WTC11 (cell line): ENCODE measurements around the gene KIAA1143. TPM values are rescaled to one million over a fixed set of nuclear protein-coding genes. Genes with fewer than 3 reads are reported as not detected.

ENCODE experiments used
- CREM ChIP-seq: sonication (generic); formaldehyde crosslinking; IDR thresholded peaks from 2 replicates; pipeline ENCODE4 v1.8.1; 2022; ENCODE audit warnings: mild to moderate bottlenecking, missing genetic modification reagents, moderate library complexity
- ELF4 ChIP-seq: sonication (generic); formaldehyde crosslinking; IDR thresholded peaks from 2 replicates; pipeline ENCODE4 v1.8.1; 2022; ENCODE audit warnings: low read depth, mild to moderate bottlenecking, moderate library complexity, missing genetic modification reagents
- ETV6 ChIP-seq: sonication (generic); formaldehyde crosslinking; IDR thresholded peaks from 2 replicates; pipeline ENCODE4 v1.8.1; 2022; ENCODE audit warnings: mild to moderate bottlenecking, missing genetic modification reagents
- IRF2 ChIP-seq: sonication (generic); formaldehyde crosslinking; IDR thresholded peaks from 2 replicates; pipeline ENCODE4 v1.8.0; 2022; ENCODE audit warnings: low read depth, missing genetic modification reagents, borderline replicate concordance
- JUN ChIP-seq: sonication (generic); formaldehyde crosslinking; IDR thresholded peaks from 2 replicates; pipeline ENCODE4 v1.8.0; 2023; ENCODE audit warnings: mild to moderate bottlenecking, missing genetic modification reagents
- KAT7 ChIP-seq: sonication (generic); formaldehyde crosslinking; IDR thresholded peaks from 2 replicates; pipeline ENCODE4 v1.8.1; 2023; ENCODE audit warnings: missing genetic modification reagents, mild to moderate bottlenecking, borderline replicate concordance
- NR2C2 ChIP-seq: sonication (generic); formaldehyde crosslinking; IDR thresholded peaks from 2 replicates; pipeline ENCODE4 v1.8.0; 2022; ENCODE audit warnings: mild to moderate bottlenecking, missing genetic modification reagents
- SMAD4 ChIP-seq: sonication (generic); formaldehyde crosslinking; IDR thresholded peaks from 2 replicates; pipeline ENCODE4 v1.8.0; 2022; ENCODE audit warnings: mild to moderate bottlenecking, missing genetic modification reagents
- SOX15 ChIP-seq: fragments of 250-450 bp; sonication (Bioruptor Pico); IDR thresholded peaks from 2 replicates; pipeline ENCODE4 v1.9.0; 2021; ENCODE audit warnings: mild to moderate bottlenecking
- TEAD4 ChIP-seq: sonication (generic); formaldehyde crosslinking; IDR thresholded peaks from 2 replicates; pipeline ENCODE4 v1.8.0; 2022; ENCODE audit warnings: mild to moderate bottlenecking, missing genetic modification reagents
- ZBTB21 ChIP-seq: sonication (generic); formaldehyde crosslinking; IDR thresholded peaks from 2 replicates; pipeline ENCODE4 v1.8.1; 2023; ENCODE audit warnings: mild to moderate bottlenecking, missing genetic modification reagents, borderline replicate concordance
- ZNF232 ChIP-seq: sonication (generic); formaldehyde crosslinking; IDR thresholded peaks from 2 replicates; pipeline ENCODE4 v1.8.0; 2022; ENCODE audit warnings: mild to moderate bottlenecking, missing genetic modification reagents
- ZNF396 ChIP-seq: fragments of 250-450 bp; sonication (Bioruptor Pico); IDR thresholded peaks from 2 replicates; pipeline ENCODE4 v1.8.0; 2021; ENCODE audit warnings: mild to moderate bottlenecking, moderate library complexity, borderline replicate concordance
- total RNA-seq: library from RNA; stranded (reverse); gene quantifications from 3 replicates; pipeline ENCODE4 v1.2.3, GENCODE V29; 2021
- TF ChIP-seq, protein P1 (sequence below): fragments of 200-600 bp; IDR thresholded peaks from 2 replicates; pipeline ENCODE4 v1.8.0; 2022; ENCODE audit warnings: antibody characterized with exemption
- TF ChIP-seq, protein P2 (sequence below): sonication (generic); formaldehyde crosslinking; IDR thresholded peaks from 2 replicates; pipeline ENCODE4 v1.8.0; 2023; ENCODE audit warnings: missing genetic modification reagents, mild to moderate bottlenecking, borderline replicate concordance
- TF ChIP-seq, protein P3 (sequence below): sonication (generic); formaldehyde crosslinking; conservative IDR thresholded peaks from 2 replicates; pipeline ENCODE4 v1.8.1; 2022; ENCODE audit warnings: mild to moderate bottlenecking, missing genetic modification reagents
- TF ChIP-seq, protein P4 (sequence below): sonication (generic); formaldehyde crosslinking; IDR thresholded peaks from 2 replicates; pipeline ENCODE4 v1.8.0; 2023; ENCODE audit warnings: missing genetic modification reagents
- TF ChIP-seq, protein P5 (sequence below): sonication (generic); formaldehyde crosslinking; IDR thresholded peaks from 2 replicates; pipeline ENCODE4 v1.8.1; 2022; ENCODE audit warnings: mild to moderate bottlenecking, moderate library complexity, missing genetic modification reagents
- TF ChIP-seq, protein P6 (sequence below): sonication (generic); formaldehyde crosslinking; IDR thresholded peaks from 2 replicates; pipeline ENCODE4 v1.8.0; 2023; ENCODE audit warnings: mild to moderate bottlenecking, missing genetic modification reagents
- TF ChIP-seq, protein P7 (sequence below): fragments of 250-450 bp; sonication (Bioruptor Pico); IDR thresholded peaks from 2 replicates; pipeline ENCODE4 v1.8.0; 2021; ENCODE audit warnings: mild to moderate bottlenecking
- TF ChIP-seq, protein P8 (sequence below): sonication (generic); formaldehyde crosslinking; IDR thresholded peaks from 2 replicates; pipeline ENCODE4 v1.8.0; 2022; ENCODE audit warnings: mild to moderate bottlenecking, missing genetic modification reagents
- TF ChIP-seq, protein P9 (sequence below): fragments of 250-450 bp; sonication (Bioruptor Pico); IDR thresholded peaks from 2 replicates; pipeline ENCODE4 v1.9.0; 2021; ENCODE audit warnings: moderate library complexity, mild to moderate bottlenecking, inconsistent platforms, borderline replicate concordance

The KIAA1143 gene
- total RNA-seq, 1 experiment from 2014 or later = 55.6 TPM

DNA sequence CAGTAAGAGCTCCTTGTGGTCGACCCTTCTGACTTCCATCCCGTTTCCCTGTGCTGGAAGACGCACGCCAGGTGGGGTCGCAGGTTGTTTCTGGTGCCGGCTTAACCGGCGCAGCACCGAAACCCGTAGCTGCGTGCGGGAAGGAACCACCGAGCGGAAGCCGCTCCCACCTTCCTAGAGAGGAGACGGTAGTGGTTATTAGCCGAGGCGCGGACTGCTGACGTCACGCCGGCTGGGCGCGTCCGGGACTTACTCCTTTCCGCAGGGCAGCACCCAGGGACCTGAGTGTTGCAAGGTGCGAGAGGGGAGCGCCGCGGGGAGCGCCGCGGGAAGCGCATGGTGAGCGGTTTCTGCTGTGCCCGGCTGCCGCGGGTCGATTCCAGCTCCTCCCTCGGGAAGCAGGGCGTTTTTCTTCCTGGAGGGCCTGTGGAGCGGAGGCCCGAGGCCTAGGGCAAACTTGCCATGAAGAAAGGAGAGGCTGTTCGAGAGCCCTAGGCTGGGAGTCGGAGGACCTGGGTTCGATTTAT lies 32.0 kb downstream of the KIAA1143 start, which contains the start of gene ZNF501 (continued):
- TF ChIP-seq ELF4 (no peak), ZNF232 (CRISPR knock-in tag) (no peak), ZBTB21 (CRISPR knock-in tag) (no peak), KAT7 (CRISPR knock-in tag) (peak; percentile 83; the same call in 1 of the 2 replicates), TEAD4 (CRISPR knock-in tag) (0 out of 2 replicates have a peak, but pooled peaks have one; percentile 54), CREM (CRISPR knock-in tag) (peak; percentile 99), JUN (CRISPR knock-in tag) (no peak), SOX15 (CRISPR knock-in tag) (no peak), IRF2 (CRISPR knock-in tag) (0 out of 2 replicates have a peak, but pooled peaks have one; percentile 42), SMAD4 (peak; percentile 73), NR2C2 (CRISPR knock-in tag) (no peak), ZNF396 (no peak), ETV6 (CRISPR knock-in tag) (peak; percentile 92)
- TF ChIP-seq, protein P1, sequence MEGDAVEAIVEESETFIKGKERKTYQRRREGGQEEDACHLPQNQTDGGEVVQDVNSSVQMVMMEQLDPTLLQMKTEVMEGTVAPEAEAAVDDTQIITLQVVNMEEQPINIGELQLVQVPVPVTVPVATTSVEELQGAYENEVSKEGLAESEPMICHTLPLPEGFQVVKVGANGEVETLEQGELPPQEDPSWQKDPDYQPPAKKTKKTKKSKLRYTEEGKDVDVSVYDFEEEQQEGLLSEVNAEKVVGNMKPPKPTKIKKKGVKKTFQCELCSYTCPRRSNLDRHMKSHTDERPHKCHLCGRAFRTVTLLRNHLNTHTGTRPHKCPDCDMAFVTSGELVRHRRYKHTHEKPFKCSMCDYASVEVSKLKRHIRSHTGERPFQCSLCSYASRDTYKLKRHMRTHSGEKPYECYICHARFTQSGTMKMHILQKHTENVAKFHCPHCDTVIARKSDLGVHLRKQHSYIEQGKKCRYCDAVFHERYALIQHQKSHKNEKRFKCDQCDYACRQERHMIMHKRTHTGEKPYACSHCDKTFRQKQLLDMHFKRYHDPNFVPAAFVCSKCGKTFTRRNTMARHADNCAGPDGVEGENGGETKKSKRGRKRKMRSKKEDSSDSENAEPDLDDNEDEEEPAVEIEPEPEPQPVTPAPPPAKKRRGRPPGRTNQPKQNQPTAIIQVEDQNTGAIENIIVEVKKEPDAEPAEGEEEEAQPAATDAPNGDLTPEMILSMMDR = no peak
- TF ChIP-seq, protein P2, sequence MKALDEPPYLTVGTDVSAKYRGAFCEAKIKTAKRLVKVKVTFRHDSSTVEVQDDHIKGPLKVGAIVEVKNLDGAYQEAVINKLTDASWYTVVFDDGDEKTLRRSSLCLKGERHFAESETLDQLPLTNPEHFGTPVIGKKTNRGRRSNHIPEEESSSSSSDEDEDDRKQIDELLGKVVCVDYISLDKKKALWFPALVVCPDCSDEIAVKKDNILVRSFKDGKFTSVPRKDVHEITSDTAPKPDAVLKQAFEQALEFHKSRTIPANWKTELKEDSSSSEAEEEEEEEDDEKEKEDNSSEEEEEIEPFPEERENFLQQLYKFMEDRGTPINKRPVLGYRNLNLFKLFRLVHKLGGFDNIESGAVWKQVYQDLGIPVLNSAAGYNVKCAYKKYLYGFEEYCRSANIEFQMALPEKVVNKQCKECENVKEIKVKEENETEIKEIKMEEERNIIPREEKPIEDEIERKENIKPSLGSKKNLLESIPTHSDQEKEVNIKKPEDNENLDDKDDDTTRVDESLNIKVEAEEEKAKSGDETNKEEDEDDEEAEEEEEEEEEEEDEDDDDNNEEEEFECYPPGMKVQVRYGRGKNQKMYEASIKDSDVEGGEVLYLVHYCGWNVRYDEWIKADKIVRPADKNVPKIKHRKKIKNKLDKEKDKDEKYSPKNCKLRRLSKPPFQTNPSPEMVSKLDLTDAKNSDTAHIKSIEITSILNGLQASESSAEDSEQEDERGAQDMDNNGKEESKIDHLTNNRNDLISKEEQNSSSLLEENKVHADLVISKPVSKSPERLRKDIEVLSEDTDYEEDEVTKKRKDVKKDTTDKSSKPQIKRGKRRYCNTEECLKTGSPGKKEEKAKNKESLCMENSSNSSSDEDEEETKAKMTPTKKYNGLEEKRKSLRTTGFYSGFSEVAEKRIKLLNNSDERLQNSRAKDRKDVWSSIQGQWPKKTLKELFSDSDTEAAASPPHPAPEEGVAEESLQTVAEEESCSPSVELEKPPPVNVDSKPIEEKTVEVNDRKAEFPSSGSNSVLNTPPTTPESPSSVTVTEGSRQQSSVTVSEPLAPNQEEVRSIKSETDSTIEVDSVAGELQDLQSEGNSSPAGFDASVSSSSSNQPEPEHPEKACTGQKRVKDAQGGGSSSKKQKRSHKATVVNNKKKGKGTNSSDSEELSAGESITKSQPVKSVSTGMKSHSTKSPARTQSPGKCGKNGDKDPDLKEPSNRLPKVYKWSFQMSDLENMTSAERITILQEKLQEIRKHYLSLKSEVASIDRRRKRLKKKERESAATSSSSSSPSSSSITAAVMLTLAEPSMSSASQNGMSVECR = peak; percentile 95
- TF ChIP-seq, protein P3, sequence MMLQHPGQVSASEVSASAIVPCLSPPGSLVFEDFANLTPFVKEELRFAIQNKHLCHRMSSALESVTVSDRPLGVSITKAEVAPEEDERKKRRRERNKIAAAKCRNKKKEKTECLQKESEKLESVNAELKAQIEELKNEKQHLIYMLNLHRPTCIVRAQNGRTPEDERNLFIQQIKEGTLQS (CRISPR knock-in tag) = no peak
- TF ChIP-seq, protein P4, sequence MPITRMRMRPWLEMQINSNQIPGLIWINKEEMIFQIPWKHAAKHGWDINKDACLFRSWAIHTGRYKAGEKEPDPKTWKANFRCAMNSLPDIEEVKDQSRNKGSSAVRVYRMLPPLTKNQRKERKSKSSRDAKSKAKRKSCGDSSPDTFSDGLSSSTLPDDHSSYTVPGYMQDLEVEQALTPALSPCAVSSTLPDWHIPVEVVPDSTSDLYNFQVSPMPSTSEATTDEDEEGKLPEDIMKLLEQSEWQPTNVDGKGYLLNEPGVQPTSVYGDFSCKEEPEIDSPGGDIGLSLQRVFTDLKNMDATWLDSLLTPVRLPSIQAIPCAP (CRISPR knock-in tag) = peak; percentile 74; the same call in 1 of the 2 replicates
- TF ChIP-seq, protein P5, sequence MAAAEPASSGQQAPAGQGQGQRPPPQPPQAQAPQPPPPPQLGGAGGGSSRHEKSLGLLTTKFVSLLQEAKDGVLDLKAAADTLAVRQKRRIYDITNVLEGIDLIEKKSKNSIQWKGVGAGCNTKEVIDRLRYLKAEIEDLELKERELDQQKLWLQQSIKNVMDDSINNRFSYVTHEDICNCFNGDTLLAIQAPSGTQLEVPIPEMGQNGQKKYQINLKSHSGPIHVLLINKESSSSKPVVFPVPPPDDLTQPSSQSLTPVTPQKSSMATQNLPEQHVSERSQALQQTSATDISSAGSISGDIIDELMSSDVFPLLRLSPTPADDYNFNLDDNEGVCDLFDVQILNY (CRISPR knock-in tag) = peak; percentile 68; the same call in 1 of the 2 replicates
- TF ChIP-seq, protein P6, sequence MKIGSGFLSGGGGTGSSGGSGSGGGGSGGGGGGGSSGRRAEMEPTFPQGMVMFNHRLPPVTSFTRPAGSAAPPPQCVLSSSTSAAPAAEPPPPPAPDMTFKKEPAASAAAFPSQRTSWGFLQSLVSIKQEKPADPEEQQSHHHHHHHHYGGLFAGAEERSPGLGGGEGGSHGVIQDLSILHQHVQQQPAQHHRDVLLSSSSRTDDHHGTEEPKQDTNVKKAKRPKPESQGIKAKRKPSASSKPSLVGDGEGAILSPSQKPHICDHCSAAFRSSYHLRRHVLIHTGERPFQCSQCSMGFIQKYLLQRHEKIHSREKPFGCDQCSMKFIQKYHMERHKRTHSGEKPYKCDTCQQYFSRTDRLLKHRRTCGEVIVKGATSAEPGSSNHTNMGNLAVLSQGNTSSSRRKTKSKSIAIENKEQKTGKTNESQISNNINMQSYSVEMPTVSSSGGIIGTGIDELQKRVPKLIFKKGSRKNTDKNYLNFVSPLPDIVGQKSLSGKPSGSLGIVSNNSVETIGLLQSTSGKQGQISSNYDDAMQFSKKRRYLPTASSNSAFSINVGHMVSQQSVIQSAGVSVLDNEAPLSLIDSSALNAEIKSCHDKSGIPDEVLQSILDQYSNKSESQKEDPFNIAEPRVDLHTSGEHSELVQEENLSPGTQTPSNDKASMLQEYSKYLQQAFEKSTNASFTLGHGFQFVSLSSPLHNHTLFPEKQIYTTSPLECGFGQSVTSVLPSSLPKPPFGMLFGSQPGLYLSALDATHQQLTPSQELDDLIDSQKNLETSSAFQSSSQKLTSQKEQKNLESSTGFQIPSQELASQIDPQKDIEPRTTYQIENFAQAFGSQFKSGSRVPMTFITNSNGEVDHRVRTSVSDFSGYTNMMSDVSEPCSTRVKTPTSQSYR (CRISPR knock-in tag) = peak; percentile 68; the same call in 1 of the 2 replicates
- TF ChIP-seq, protein P7, sequence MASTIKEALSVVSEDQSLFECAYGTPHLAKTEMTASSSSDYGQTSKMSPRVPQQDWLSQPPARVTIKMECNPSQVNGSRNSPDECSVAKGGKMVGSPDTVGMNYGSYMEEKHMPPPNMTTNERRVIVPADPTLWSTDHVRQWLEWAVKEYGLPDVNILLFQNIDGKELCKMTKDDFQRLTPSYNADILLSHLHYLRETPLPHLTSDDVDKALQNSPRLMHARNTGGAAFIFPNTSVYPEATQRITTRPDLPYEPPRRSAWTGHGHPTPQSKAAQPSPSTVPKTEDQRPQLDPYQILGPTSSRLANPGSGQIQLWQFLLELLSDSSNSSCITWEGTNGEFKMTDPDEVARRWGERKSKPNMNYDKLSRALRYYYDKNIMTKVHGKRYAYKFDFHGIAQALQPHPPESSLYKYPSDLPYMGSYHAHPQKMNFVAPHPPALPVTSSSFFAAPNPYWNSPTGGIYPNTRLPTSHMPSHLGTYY (CRISPR knock-in tag) = no peak
- TF ChIP-seq, protein P8, sequence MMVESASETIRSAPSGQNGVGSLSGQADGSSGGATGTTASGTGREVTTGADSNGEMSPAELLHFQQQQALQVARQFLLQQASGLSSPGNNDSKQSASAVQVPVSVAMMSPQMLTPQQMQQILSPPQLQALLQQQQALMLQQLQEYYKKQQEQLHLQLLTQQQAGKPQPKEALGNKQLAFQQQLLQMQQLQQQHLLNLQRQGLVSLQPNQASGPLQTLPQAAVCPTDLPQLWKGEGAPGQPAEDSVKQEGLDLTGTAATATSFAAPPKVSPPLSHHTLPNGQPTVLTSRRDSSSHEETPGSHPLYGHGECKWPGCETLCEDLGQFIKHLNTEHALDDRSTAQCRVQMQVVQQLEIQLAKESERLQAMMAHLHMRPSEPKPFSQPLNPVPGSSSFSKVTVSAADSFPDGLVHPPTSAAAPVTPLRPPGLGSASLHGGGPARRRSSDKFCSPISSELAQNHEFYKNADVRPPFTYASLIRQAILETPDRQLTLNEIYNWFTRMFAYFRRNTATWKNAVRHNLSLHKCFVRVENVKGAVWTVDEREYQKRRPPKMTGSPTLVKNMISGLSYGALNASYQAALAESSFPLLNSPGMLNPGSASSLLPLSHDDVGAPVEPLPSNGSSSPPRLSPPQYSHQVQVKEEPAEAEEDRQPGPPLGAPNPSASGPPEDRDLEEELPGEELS (CRISPR knock-in tag) = peak; percentile 89
- TF ChIP-seq, protein P9, sequence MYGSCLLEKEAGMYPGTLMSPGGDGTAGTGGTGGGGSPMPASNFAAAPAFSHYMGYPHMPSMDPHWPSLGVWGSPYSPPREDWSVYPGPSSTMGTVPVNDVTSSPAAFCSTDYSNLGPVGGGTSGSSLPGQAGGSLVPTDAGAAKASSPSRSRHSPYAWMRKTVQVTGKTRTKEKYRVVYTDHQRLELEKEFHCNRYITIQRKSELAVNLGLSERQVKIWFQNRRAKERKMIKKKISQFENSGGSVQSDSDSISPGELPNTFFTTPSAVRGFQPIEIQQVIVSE = no peak
